ENCODE measurements around the gene RPS29.

DNA sequence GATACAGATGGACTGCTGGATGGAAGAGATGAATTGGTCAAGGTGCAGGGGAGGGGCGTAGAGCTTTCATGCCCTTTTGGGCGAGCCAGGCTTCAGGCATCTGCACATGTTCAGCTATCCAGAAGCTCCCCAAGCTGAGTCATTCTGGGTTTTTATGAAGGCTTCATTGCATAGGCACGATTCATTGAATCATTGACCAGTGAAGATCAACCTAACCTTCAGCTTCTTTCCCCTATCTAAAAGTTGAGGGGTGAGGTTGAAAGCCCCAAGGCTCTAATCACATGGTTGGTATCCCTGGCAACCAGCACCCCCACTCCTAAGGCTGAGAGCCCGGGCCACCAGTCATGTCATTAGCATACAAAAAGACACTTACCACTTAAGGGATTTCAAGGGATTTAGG, 36.3 kb downstream of the RPS29 start:
- TF ChIP-seq CTCF (IDR thresholded peaks at IDR 0.05) (no peak), POLR2A (IDR thresholded peaks at IDR 0.05) (no peak)
